ENCODE measurements around the gene CLEC16A. TPM values are rescaled to one million over a fixed set of nuclear protein-coding genes. Genes with fewer than 3 reads are reported as not detected.

CLEC16A gene
- total RNA-seq, 1 donor from 2014 or later: 14.6 TPM

- H3K36me3 ChIP-seq (ENCODE audit: control insufficient read depth in 3 of 3, insufficient read depth in 3 of 3, low read length in 3 of 3): peaks cover 0 to 2% (median 2%) of the 10 kb centered on the region in 3 donors
These were observed 64.8 kb downstream of the CLEC16A start for GRCh38 chr16:11009027-11009755.

GRCh38 chr16:11010575-11011221 is 66.3 kb downstream of the CLEC16A start:
- Histone ChIP-seq H3K27me3 (ENCODE audit: control insufficient read depth in 3 of 3, insufficient read depth in 3 of 3, low read length in 3 of 3) (no peaks in the 10 kb centered on the region), H3K9ac (ENCODE audit: low read depth in 1 of 3, low read length in 3 of 3) (no peak overlapping the region), H3K27ac (ENCODE audit: low read depth, low read length) (no peak overlapping the region), H3K36me3 (ENCODE audit: control insufficient read depth in 3 of 3, insufficient read depth in 3 of 3, low read length in 3 of 3) (peaks cover 0 to 2% (median 0%) of the 10 kb centered on the region in 3 donors), H3K4me1 (ENCODE audit: control insufficient read depth in 3 of 3, insufficient read depth in 3 of 3, low read length in 3 of 3) (peaks cover 2 to 14% (median 5%) of the 10 kb centered on the region in 3 donors), H3K9me3 (ENCODE audit: control insufficient read depth in 3 of 3, low read length in 3 of 3) (no peaks in the 10 kb centered on the region), H3K4me3 (ENCODE audit: low read length in 3 of 3) (no peak overlapping the region)

More at GRCh38 chr16:11009027-11009755, 64.8 kb downstream of the CLEC16A start:
- peaks cover 9 to 22% (median 15%) of the 10 kb centered on the region in 3 donors for H3K4me1 ChIP-seq (ENCODE audit: control insufficient read depth in 3 of 3, insufficient read depth in 3 of 3, low read length in 3 of 3)
- no peaks in the 10 kb centered on the region for H3K9me3 ChIP-seq (ENCODE audit: control insufficient read depth in 3 of 3, low read length in 3 of 3)
- H3K27me3 ChIP-seq (ENCODE audit: control insufficient read depth in 3 of 3, insufficient read depth in 3 of 3, low read length in 3 of 3): no peaks in the 10 kb centered on the region
- H3K4me3 ChIP-seq (ENCODE audit: low read length in 3 of 3): no peak overlapping the region
- H3K27ac ChIP-seq (ENCODE audit: low read depth, low read length): no peak overlapping the region
- H3K9ac ChIP-seq (ENCODE audit: low read depth in 1 of 3, low read length in 3 of 3): no peak overlapping the region

DNA sequence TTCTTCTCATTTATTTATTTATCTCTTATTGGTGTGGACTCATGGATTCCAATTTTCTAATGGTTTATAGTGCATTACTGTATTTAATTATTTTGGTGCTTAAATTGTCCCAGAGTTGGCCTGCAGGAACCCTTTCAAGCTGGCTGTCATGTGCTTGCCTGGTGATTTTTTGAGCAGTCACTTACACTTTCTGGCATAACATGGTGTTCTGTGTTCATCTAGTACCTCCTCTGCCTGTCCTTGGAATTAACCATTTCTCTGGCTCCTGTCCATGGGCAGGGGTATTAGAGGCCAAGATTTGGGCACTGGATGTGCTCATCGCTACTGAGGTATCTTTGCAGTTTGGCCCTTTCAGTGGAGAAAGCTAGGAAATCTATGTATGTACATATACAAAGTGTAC is 67.0 kb downstream of the CLEC16A start:
- Histone ChIP-seq H3K9me3 (ENCODE audit: control insufficient read depth in 3 of 3, low read length in 3 of 3) (no peaks in the 10 kb centered on the region), H3K4me1 (ENCODE audit: control insufficient read depth in 3 of 3, insufficient read depth in 3 of 3, low read length in 3 of 3) (peaks cover 2 to 15% (median 5%) of the 10 kb centered on the region in 3 donors), H3K27me3 (ENCODE audit: control insufficient read depth in 3 of 3, insufficient read depth in 3 of 3, low read length in 3 of 3) (no peaks in the 10 kb centered on the region), H3K9ac (ENCODE audit: low read depth in 1 of 3, low read length in 3 of 3) (no peak overlapping the region), H3K4me3 (ENCODE audit: low read length in 3 of 3) (no peak overlapping the region), H3K27ac (ENCODE audit: low read depth, low read length) (no peak overlapping the region), H3K36me3 (ENCODE audit: control insufficient read depth in 3 of 3, insufficient read depth in 3 of 3, low read length in 3 of 3) (peaks cover 0 to 2% (median 0%) of the 10 kb centered on the region in 3 donors)

DNA sequence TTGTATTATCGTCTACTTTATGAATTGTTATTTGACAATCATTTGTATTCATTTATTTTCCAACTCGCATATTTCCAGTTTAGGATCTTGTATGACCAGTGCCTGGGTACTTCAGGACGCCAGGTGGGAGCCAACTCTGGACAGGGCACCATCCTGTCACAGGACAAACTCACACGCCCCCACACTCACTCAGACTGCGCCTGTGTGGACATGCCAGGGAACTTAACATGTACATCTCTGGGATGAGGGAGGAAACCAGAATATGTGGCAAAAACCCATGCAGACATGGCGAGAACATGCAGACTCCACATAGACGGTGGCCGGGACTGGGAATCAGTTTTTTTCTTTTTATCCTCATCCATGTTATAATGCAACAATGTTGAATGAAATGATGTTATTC is 68.5 kb downstream of the CLEC16A start:
- no peak overlapping the region for H3K4me3 ChIP-seq (ENCODE audit: low read length in 3 of 3)
- no peak overlapping the region for H3K9ac ChIP-seq (ENCODE audit: low read depth in 1 of 3, low read length in 3 of 3)
- H3K27ac ChIP-seq (ENCODE audit: low read depth, low read length): no peak overlapping the region
- peaks cover 2 to 10% (median 5%) of the 10 kb centered on the region in 3 donors for H3K4me1 ChIP-seq (ENCODE audit: control insufficient read depth in 3 of 3, insufficient read depth in 3 of 3, low read length in 3 of 3)
- peaks cover 0 to 2% (median 0%) of the 10 kb centered on the region in 3 donors for H3K36me3 ChIP-seq (ENCODE audit: control insufficient read depth in 3 of 3, insufficient read depth in 3 of 3, low read length in 3 of 3)
- no peaks in the 10 kb centered on the region for H3K27me3 ChIP-seq (ENCODE audit: control insufficient read depth in 3 of 3, insufficient read depth in 3 of 3, low read length in 3 of 3)
- no peaks in the 10 kb centered on the region for H3K9me3 ChIP-seq (ENCODE audit: control insufficient read depth in 3 of 3, low read length in 3 of 3)

- H3K36me3 ChIP-seq (ENCODE audit: control insufficient read depth in 3 of 3, insufficient read depth in 3 of 3, low read length in 3 of 3): peaks cover 0 to 2% (median 0%) of the 10 kb centered on the region in 3 donors
- H3K27me3 ChIP-seq (ENCODE audit: control insufficient read depth in 3 of 3, insufficient read depth in 3 of 3, low read length in 3 of 3): no peaks in the 10 kb centered on the region
- H3K4me1 ChIP-seq (ENCODE audit: control insufficient read depth in 3 of 3, insufficient read depth in 3 of 3, low read length in 3 of 3): peaks cover 2 to 10% (median 5%) of the 10 kb centered on the region in 3 donors
- no peak overlapping the region for H3K9ac ChIP-seq (ENCODE audit: low read depth in 1 of 3, low read length in 3 of 3)
- no peak overlapping the region for H3K27ac ChIP-seq (ENCODE audit: low read depth, low read length)
- H3K4me3 ChIP-seq (ENCODE audit: low read length in 3 of 3): no peak overlapping the region
- H3K9me3 ChIP-seq (ENCODE audit: control insufficient read depth in 3 of 3, low read length in 3 of 3): no peaks in the 10 kb centered on the region
These were observed 69.8 kb downstream of the CLEC16A start for GRCh38 chr16:11014136-11014535.

- Histone ChIP-seq H3K9me3 (ENCODE audit: control insufficient read depth in 3 of 3, low read length in 3 of 3) (no peaks in the 10 kb centered on the region), H3K4me1 (ENCODE audit: control insufficient read depth in 3 of 3, insufficient read depth in 3 of 3, low read length in 3 of 3) (peaks cover 2 to 10% (median 5%) of the 10 kb centered on the region in 3 donors), H3K27ac (ENCODE audit: low read depth, low read length) (no peak overlapping the region), H3K9ac (ENCODE audit: low read depth in 1 of 3, low read length in 3 of 3) (no peak overlapping the region), H3K36me3 (ENCODE audit: control insufficient read depth in 3 of 3, insufficient read depth in 3 of 3, low read length in 3 of 3) (peaks cover 0 to 2% (median 0%) of the 10 kb centered on the region in 3 donors), H3K4me3 (ENCODE audit: low read length in 3 of 3) (no peak overlapping the region), H3K27me3 (ENCODE audit: control insufficient read depth in 3 of 3, insufficient read depth in 3 of 3, low read length in 3 of 3) (no peaks in the 10 kb centered on the region)
These were observed 70.7 kb downstream of the CLEC16A start for GRCh38 chr16:11015076-11015475.

DNA sequence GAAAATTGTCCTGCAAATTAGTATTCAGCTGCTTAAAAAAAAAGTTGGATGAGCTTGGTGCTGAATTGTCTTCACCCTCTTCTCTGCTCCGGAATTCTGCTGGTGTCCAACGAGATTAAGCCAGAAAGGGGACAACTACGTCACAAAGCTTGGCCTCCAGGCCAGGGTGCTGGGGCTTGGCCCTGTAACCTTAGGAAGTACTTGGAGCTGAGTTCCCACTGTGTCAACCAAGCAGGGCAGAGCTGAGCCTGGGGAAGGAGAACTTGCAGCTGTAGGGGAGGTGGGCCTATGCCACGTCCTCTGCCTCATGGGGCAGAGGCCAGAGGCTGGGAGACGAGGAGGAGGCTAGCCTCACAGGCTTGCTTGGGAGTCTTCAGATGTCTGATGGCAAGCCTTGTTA is 71.2 kb downstream of the CLEC16A start:
- no peaks in the 10 kb centered on the region for H3K27me3 ChIP-seq (ENCODE audit: control insufficient read depth in 3 of 3, insufficient read depth in 3 of 3, low read length in 3 of 3)
- peaks cover 0 to 7% (median 4%) of the 10 kb centered on the region in 3 donors for H3K36me3 ChIP-seq (ENCODE audit: control insufficient read depth in 3 of 3, insufficient read depth in 3 of 3, low read length in 3 of 3)
- no peaks in the 10 kb centered on the region for H3K9me3 ChIP-seq (ENCODE audit: control insufficient read depth in 3 of 3, low read length in 3 of 3)
- H3K9ac ChIP-seq (ENCODE audit: low read depth in 1 of 3, low read length in 3 of 3): no peak overlapping the region
- H3K4me3 ChIP-seq (ENCODE audit: low read length in 3 of 3): no peak overlapping the region
- peaks cover 5 to 13% (median 5%) of the 10 kb centered on the region in 3 donors for H3K4me1 ChIP-seq (ENCODE audit: control insufficient read depth in 3 of 3, insufficient read depth in 3 of 3, low read length in 3 of 3)
- H3K27ac ChIP-seq (ENCODE audit: low read depth, low read length): no peak overlapping the region

DNA sequence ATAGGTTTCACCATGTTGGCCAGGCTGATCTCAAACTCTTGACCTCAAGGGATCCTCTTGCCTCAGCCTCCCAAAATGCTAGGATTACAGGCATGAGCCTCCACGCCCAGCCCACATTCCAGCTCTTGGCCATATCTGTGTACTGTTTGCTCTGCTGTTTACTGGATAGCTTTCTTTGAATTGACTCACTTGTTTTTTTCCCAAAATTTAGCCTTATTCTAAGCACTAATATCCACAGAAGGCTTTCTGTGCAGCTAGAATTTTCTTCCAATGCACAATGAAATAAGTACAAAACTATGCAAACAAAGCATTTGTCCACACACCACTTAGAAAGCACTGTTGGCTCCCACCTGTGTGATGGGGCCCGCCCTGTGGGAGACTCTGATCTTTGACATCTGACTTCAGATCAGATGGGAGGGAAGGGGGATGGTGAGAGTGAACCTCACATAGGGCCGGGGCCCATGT is 72.2 kb downstream of the CLEC16A start:
- no peak overlapping the region for H3K4me3 ChIP-seq (ENCODE audit: low read length in 3 of 3)
- no peak overlapping the region for H3K27ac ChIP-seq (ENCODE audit: low read depth, low read length)
- peaks cover under 1 to 9% (median 5%) of the 10 kb centered on the region in 3 donors for H3K36me3 ChIP-seq (ENCODE audit: control insufficient read depth in 3 of 3, insufficient read depth in 3 of 3, low read length in 3 of 3)
- no peaks in the 10 kb centered on the region for H3K9me3 ChIP-seq (ENCODE audit: control insufficient read depth in 3 of 3, low read length in 3 of 3)
- no peak overlapping the region for H3K9ac ChIP-seq (ENCODE audit: low read depth in 1 of 3, low read length in 3 of 3)
- peaks cover 0 to 11% (median 7%) of the 10 kb centered on the region in 3 donors for H3K4me1 ChIP-seq (ENCODE audit: control insufficient read depth in 3 of 3, insufficient read depth in 3 of 3, low read length in 3 of 3)
- H3K27me3 ChIP-seq (ENCODE audit: control insufficient read depth in 3 of 3, insufficient read depth in 3 of 3, low read length in 3 of 3): no peaks in the 10 kb centered on the region

DNA sequence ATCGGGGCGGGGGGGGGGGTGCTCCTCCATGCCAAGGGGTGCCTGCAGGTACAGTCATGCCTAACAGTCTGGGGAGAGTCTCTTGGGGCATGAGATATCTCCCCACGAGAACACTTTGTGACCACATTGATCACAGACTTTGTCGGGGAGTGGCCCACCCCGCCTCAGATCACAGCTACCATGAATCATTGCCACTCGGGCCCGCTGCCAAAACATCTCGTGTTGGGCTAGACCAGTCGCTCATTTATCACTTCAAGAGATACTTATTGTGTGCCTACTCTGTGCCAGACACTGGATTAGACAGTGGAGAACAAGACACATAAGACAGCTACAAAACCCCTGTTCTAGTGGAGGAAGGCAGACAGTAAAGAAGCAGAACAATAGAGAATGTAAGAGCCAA is 72.6 kb downstream of the CLEC16A start:
- H3K36me3 ChIP-seq (ENCODE audit: control insufficient read depth in 3 of 3, insufficient read depth in 3 of 3, low read length in 3 of 3): peaks cover 3 to 9% (median 5%) of the 10 kb centered on the region in 3 donors
- peaks cover 0 to 11% (median 7%) of the 10 kb centered on the region in 3 donors for H3K4me1 ChIP-seq (ENCODE audit: control insufficient read depth in 3 of 3, insufficient read depth in 3 of 3, low read length in 3 of 3)
- H3K27ac ChIP-seq (ENCODE audit: low read depth, low read length): no peak overlapping the region
- no peak overlapping the region for H3K4me3 ChIP-seq (ENCODE audit: low read length in 3 of 3)
- no peaks in the 10 kb centered on the region for H3K27me3 ChIP-seq (ENCODE audit: control insufficient read depth in 3 of 3, insufficient read depth in 3 of 3, low read length in 3 of 3)
- no peaks in the 10 kb centered on the region for H3K9me3 ChIP-seq (ENCODE audit: control insufficient read depth in 3 of 3, low read length in 3 of 3)
- H3K9ac ChIP-seq (ENCODE audit: low read depth in 1 of 3, low read length in 3 of 3): no peak overlapping the region

DNA sequence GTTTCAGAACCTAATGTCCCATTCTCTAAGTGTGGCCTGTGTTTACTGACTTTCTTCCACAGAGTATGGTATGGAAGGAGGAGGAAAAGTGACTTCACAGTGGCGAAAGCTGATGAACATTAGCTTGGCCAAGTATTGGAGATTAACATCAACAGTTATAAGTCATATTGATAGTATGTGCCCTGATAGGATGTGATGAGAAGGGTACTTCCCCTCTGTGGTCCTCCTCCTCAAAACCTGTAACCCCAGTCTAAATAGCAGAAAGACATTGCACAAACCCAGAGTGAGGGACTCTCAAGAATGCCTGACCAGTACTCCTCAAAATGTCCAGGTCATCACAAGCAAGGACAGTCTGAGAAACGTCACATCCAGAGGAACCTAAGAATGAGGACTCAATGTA is 73.1 kb downstream of the CLEC16A start:
- no peaks in the 10 kb centered on the region for H3K27me3 ChIP-seq (ENCODE audit: control insufficient read depth in 3 of 3, insufficient read depth in 3 of 3, low read length in 3 of 3)
- H3K36me3 ChIP-seq (ENCODE audit: control insufficient read depth in 3 of 3, insufficient read depth in 3 of 3, low read length in 3 of 3): peaks cover 3 to 9% (median 5%) of the 10 kb centered on the region in 3 donors
- no peaks in the 10 kb centered on the region for H3K9me3 ChIP-seq (ENCODE audit: control insufficient read depth in 3 of 3, low read length in 3 of 3)
- peaks cover 0 to 11% (median 7%) of the 10 kb centered on the region in 3 donors for H3K4me1 ChIP-seq (ENCODE audit: control insufficient read depth in 3 of 3, insufficient read depth in 3 of 3, low read length in 3 of 3)
- H3K4me3 ChIP-seq (ENCODE audit: low read length in 3 of 3): no peak overlapping the region
- H3K27ac ChIP-seq (ENCODE audit: low read depth, low read length): no peak overlapping the region
- H3K9ac ChIP-seq (ENCODE audit: low read depth in 1 of 3, low read length in 3 of 3): no peak overlapping the region

Data from skeletal muscle tissue (tissue), 4 donors.